ENCODE measurements around the gene SYNRG.
"Not testable (repeated sequence)": the region's sequence is repeated elsewhere in the genome, so short reads cannot be mapped to it uniquely, and the experiment has no call there.

The SYNRG gene, protein sequence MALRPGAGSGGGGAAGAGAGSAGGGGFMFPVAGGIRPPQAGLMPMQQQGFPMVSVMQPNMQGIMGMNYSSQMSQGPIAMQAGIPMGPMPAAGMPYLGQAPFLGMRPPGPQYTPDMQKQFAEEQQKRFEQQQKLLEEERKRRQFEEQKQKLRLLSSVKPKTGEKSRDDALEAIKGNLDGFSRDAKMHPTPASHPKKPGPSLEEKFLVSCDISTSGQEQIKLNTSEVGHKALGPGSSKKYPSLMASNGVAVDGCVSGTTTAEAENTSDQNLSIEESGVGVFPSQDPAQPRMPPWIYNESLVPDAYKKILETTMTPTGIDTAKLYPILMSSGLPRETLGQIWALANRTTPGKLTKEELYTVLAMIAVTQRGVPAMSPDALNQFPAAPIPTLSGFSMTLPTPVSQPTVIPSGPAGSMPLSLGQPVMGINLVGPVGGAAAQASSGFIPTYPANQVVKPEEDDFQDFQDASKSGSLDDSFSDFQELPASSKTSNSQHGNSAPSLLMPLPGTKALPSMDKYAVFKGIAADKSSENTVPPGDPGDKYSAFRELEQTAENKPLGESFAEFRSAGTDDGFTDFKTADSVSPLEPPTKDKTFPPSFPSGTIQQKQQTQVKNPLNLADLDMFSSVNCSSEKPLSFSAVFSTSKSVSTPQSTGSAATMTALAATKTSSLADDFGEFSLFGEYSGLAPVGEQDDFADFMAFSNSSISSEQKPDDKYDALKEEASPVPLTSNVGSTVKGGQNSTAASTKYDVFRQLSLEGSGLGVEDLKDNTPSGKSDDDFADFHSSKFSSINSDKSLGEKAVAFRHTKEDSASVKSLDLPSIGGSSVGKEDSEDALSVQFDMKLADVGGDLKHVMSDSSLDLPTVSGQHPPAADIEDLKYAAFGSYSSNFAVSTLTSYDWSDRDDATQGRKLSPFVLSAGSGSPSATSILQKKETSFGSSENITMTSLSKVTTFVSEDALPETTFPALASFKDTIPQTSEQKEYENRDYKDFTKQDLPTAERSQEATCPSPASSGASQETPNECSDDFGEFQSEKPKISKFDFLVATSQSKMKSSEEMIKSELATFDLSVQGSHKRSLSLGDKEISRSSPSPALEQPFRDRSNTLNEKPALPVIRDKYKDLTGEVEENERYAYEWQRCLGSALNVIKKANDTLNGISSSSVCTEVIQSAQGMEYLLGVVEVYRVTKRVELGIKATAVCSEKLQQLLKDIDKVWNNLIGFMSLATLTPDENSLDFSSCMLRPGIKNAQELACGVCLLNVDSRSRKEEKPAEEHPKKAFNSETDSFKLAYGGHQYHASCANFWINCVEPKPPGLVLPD (N-terminal part only)

GRCh38 chr17:37609170-37610040, at the start of gene SYNRG:
SYNRG (minus strand) TSS chr17:37609418; CDS start chr17:37609355, 63 bp downstream.
- DNase-seq (ENCODE audit: low read depth) = peak; percentile 58

DNA sequence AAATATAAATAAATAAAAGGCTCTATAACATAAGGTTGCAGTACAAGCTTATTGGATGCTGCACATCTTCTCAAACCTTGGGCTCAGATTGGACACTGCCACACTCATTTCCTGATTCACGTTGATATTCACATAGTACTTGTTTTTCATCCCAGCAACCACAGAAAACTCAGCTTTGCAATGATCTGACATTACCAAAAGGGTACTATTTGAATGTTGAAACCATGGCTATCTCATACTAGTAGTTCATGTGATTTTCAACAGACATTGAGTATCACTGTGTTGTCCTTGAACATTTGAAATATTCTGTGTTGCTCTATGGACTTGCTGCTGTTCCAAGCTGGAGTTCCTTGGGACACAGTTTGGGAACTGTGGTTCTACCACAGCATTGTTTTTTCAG, 48.0 kb upstream of the SYNRG start:
- DNase-seq (ENCODE audit: low read depth) = no peak

DNA sequence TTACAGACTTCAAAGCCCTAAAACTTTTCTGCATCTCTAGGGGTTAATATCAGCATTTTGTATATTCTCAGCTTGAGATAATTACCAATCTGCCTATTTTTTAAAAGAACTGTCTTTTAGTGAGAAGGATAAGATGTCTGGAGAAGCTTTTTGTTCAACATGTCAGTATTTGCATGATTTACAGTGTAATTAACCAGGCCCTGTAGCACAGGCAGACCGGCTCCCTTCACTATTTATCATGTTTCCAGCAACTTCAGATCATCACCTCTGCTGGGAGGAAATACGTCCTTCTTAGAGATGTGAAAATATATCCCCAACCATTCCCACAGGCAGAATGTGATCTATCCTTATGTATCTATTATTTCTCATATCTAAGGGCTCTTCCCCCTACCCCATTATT, 42.6 kb upstream of the SYNRG start:
- DNase-seq (ENCODE audit: low read depth) = no peak

DNA sequence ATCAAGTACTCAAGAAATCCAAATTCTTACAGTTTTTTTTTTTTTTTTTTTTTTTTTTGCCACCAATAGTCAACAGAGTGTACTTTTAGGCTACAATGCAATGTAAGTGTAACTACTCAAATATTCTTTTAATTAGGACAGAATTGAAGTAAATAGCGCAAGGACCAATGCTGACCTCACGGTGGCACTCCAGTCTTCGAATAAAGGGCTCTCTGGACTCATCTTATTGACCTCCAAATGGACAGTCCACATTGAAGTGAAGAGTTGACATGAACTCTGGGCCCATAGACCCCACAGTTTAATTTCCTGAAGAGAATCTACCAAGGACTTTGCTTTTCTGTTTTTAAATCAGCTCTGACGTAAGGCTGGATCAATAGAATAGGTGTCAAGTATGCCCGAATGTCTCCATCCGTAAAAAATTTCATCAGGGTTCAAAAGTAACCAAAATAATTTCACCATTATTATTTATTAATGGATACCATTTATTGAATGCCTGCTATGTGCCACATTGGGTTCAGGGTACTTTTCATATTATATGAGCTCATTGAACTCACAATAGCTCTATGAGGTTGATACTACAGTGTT, 41.3 kb upstream of the SYNRG start:
- DNase-seq (ENCODE audit: low read depth) = no peak

DNA sequence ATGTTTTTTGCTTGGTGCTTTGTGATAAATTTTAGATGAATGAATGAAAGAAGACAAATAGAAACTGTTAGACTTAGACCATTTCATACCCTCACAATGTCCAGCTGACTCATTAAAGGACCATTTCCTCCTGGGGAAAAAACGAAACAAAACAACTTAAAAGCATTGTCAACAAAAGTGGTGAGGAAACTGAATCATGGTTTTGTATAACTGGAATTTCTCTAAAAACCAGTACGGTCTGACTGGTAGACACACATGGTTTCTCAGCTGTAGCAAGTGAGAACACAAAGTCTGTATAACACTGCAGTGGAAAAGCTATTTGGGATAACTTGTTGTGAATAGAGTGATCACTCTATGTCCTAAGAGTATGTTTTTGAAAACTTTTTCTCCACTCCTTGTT, 39.3 kb upstream of the SYNRG start:
- DNase-seq (ENCODE audit: low read depth) = no peak

DNA sequence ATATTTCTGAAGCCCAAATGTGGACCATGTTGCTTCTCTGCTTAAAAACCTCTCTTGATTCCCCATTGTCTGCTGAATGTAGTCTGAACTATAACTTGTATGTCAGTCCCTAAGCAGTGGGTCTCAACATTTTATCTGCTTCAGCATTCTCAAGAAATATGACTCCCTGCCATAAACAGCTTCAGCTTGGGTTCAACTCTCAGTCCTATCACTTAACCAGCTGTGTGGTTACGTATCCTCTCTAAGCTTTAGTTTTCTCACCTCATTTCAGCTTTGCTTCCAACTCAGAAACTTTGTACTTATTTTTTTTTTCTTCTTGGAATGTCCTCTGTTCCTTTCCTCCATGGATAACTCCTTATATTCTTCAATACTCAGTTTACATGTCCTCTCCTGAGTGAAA, 38.6 kb upstream of the SYNRG start:
- no peak for DNase-seq (ENCODE audit: low read depth)

GRCh38 chr17:37643869-37644268, 34.7 kb upstream of the SYNRG start:
- no peak for DNase-seq (ENCODE audit: low read depth)

DNA sequence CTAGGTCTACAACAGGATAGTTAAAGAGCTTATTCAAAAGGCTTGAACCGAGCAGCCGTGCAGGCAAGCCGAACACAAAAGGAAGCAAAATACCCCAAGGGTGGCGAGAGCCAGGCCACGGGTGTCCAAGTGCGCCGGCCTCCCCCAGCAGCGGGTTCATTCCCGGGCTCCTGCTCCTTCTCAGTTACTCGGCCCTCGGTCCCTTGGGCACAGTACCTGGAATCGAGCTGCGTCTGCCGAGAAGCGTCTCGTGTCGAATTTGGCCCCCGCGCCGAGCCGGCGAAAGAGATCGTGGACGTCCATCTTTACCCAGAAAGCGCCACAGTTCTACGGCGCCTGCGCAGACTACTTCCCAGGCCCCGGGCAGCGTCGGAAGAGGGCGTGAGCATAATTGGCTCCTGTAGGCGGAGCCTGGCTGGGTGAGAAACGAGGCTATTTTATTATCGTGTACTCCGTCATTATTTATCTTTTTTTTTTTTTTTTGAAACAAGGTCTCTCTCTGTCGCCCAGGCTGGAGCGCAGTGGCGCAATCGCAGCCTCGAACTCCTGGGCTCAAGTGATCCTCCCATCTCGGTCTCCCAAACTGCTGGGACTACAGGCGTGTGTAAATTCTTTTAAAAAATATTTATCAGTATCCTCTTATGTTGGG, 34.0 kb upstream of the SYNRG start, which contains the start of gene DDX52:
TSS of gene DDX52 (minus strand) at position 329 of the 649 bp plus-strand sequence. CDS start at position 303, 26 bp downstream.
- DNase-seq (ENCODE audit: low read depth) = peak; percentile 64

GRCh38 chr17:37642681-37643080, 33.5 kb upstream of the SYNRG start:
- no peak for DNase-seq (ENCODE audit: low read depth)

- no peak for DNase-seq (ENCODE audit: low read depth)
Observed at GRCh38 chr17:37640015-37640414, 30.8 kb upstream of the SYNRG start.

- no peak for DNase-seq (ENCODE audit: low read depth)
Observed at GRCh38 chr17:37637956-37638355, 28.7 kb upstream of the SYNRG start.

DNA sequence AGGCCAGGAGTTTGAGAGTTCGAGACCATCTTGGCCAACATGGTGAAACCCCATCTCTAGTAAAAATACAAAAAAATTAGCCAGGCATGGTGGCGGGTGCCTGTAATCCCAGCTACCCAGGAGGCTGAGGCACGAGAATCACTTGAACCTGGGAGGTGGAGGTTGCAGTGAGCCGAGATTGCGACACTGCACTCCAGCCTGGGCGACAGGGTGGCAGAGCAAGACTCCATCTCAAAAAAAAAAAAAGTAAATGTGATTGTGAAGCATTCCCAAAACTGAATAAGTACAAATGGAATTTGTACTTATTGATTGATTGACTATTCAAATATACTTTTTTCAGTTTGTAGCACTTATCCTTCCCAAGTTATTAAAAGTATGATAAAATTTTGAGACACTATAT, 7.2 kb upstream of the SYNRG start:
- not testable (repeated sequence) for DNase-seq (ENCODE audit: low read depth)

- DNase-seq (ENCODE audit: low read depth) = no peak
Observed at GRCh38 chr17:37614823-37615222, 5.6 kb upstream of the SYNRG start.

DNA sequence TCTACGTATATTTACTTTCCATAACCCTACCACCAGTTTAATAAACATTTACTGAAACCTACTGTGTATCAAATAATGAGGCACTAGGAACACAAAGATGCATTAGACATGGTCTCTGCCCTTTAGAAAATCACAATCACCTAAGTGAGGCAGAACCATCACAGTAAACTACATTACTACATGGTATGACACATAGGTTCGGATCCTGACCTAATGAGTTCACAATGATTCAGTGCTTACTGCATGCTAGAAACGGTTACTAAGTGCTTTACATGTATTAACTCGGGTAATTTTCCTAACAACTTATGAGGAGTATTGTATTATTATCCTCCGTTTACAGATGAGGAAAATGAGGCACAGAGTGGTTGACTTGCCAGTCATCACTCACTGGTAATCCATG, 5.2 kb upstream of the SYNRG start:
- DNase-seq (ENCODE audit: low read depth) = no peak

- DNase-seq (ENCODE audit: low read depth) = no peak
Observed at GRCh38 chr17:37610971-37611370, 1.8 kb upstream of the SYNRG start.

- DNase-seq (ENCODE audit: low read depth) = not testable (repeated sequence)
Observed at GRCh38 chr17:37610041-37610420, 813 bp upstream of the SYNRG start.

DNA sequence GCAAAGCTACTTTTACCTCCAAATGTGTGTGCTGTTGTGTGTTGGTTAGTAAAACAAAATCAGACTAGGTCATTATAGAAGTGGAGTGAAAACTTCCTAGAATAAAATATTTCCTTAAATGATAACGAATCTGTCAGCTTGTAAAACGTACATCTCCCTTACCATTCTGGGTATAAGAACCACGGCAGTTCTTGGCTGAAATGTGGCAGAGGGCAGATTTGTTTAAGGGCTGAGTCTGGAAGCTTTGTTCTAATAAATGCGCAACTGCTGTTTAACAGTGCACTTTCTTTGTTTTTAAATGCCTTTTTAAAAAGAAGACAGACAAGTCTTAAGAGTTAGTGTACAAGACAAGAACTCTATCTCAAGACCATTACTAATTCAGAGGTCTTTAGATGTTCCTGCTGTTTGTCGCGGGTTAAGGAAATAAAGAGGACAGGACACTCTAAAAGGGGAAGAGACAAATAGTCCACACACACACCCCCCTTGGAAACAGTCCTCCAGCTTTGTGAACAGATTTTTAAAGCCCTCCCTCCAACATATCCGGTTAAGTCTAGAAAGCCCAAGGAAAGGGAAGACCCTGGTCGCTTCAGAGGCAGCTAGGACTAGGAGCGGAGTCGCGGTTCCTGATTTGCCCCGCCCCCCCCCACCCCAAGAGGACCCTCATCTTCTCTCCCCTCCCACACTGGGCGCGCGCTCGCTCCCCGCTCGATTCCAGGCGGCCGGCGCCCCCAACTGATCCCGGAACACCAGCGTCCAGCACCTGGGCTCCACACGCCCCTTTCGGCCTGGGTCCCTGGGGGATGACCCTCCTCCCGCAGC, 658 bp downstream of the SYNRG start:
- no peak for DNase-seq (ENCODE audit: low read depth)

- no peak for DNase-seq (ENCODE audit: low read depth)
Observed at GRCh38 chr17:37607637-37608331, 1.4 kb downstream of the SYNRG start.
